ENCODE results near the gene PSMA7. TPM values are rescaled to one million over a fixed set of nuclear protein-coding genes. Genes with fewer than 3 reads are reported as not detected.

The PSMA7 gene
- total RNA-seq, 1 experiment from 2014 or later: 332 TPM

- Mint-ChIP-seq H3K27ac (no peak overlapping the region), H3K4me3 (peak overlapping the region in 1 of 2 experiments; percentile 41; a peak in 1 of 5 replicates), H3K9me3 (no peaks in the 10 kb centered on the region), H3K27me3 (ENCODE audit: low read depth) (no peaks in the 10 kb centered on the region; the same call in 1 of the 2 replicates), H3K4me1 (peaks cover 12 to 13% of the 10 kb centered on the region in 2 experiments), H3K36me3 (ENCODE audit: insufficient read depth in 1 of 3, low read depth in 3 of 3) (peaks cover 8 to 37% (median 19%) of the 10 kb centered on the region in 3 experiments)
- Histone ChIP-seq H4K5ac (ENCODE audit: insufficient read length, low read depth, low read length) (no peak overlapping the region), H4K91ac (ENCODE audit: insufficient read length, low read depth, low read length) (no peak overlapping the region), H3K18ac (ENCODE audit: insufficient read length, low read depth, low read length) (no peak overlapping the region), H3K27ac (ENCODE audit: insufficient read length, low read depth, low read length) (no peak overlapping the region), H2BK20ac (ENCODE audit: low read depth, low read length, poor library complexity, severe bottlenecking) (no peak overlapping the region), H3K14ac (ENCODE audit: insufficient read depth, low read length) (no peak overlapping the region), H3K4ac (ENCODE audit: low read depth, low read length) (no peak overlapping the region), H3K23ac (ENCODE audit: insufficient read length, low read depth, low read length) (no peak overlapping the region), H3K79me1 (ENCODE audit: insufficient read depth, low read depth, low read length, poor library complexity, severe bottlenecking) (no peaks in the 10 kb centered on the region), H3K79me2 (ENCODE audit: insufficient read depth, low read length) (peaks cover 4% of the 10 kb centered on the region; the same call in 1 of the 2 replicates), H3K9ac (ENCODE audit: extremely low read depth, insufficient read length, low read length) (no peak overlapping the region), H3K9me3 (ENCODE audit: control insufficient read depth, low read depth, low read length) (no peaks in the 10 kb centered on the region), H2AFZ (ENCODE audit: low read length) (no peak overlapping the region), H2BK120ac (ENCODE audit: low read depth, low read length, poor library complexity, severe bottlenecking) (no peak overlapping the region), H3T11ph (ENCODE audit: low read length) (no peak overlapping the region), H2AK5ac (ENCODE audit: insufficient read length, low read length) (no peak overlapping the region), H2BK5ac (ENCODE audit: insufficient read length, low read length) (no peak overlapping the region), H2BK12ac (ENCODE audit: insufficient read length, low read depth, low read length) (no peak overlapping the region), H3K4me1 (ENCODE audit: insufficient read depth, low read length) (peaks cover 2% of the 10 kb centered on the region; the same call in 1 of the 2 replicates), H2BK15ac (ENCODE audit: low read depth, low read length) (no peak overlapping the region), H3K23me2 (ENCODE audit: insufficient read length, low read depth, low read length, poor library complexity, severe bottlenecking) (peaks cover 3% of the 10 kb centered on the region), H4K20me1 (ENCODE audit: control insufficient read depth, insufficient read depth, insufficient read length) (no peaks in the 10 kb centered on the region), H3K4me2 (ENCODE audit: insufficient read depth, insufficient read length, low read length) (no peak overlapping the region), H3K27me3 (ENCODE audit: insufficient read depth, low read length) (no peaks in the 10 kb centered on the region), H4K8ac (replicated peaks; ENCODE audit: insufficient read length, low read depth, low read length) (no peak overlapping the region), H3K56ac (ENCODE audit: insufficient read length, low read depth, low read length) (no peak overlapping the region)
- no peak for DNase-seq
- WGBS (ENCODE audit: extremely low coverage, insufficient read length, low lambda C conversion rate): no CpG with 5 or more reads among the region's 14 CpGs
- no peak for TF ChIP-seq CTCF (conservative IDR thresholded peaks at IDR 0.05)
Measured at GRCh38 chr20:62179162-62179504, 35.9 kb upstream of the PSMA7 start.
